Stimulated activated CD4-positive, alpha-beta T cell treated with anti-CD3 and anti-CD28 coated beads, TNF-alpha, amount 100 ng/mL, for 24 hours (primary cell): ENCODE measurements around the gene NXPE2.

ENCODE experiments used
- DNase-seq, 3 experiments: peaks; one replicate each; pipeline ENCODE4 v3.0.0-alpha.2; 2020; ENCODE audit warnings: low read depth in 3 of 3

NXPE2 gene

DNA sequence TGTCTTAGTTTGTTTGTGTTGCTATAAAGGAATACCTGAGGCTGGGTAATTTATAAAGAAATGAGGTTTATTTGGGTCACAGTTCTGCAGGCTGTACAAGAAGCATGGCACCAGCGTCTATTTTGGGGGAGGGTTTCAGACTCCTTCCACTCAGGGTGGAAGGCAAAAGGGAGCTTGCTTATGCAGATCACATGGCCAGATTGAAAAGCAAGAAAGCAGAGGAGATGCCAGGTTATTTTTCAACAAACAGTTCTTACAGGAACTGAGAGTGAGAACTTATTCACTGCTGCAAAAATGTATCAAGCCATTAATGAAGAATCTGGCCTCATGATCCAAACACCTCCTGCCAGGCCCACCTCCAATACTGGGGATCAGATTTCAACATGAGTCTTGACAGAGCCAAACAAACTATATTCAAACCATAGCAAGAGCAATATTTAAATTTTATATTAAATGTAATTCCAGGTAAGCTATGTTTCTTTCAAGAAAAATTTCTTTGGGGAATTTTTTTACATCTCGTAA lies 66.9 kb downstream of the NXPE2 start:
- no peak for DNase-seq

- DNase-seq: no peak
These were observed 67.7 kb downstream of the NXPE2 start for GRCh38 chr11:114746013-114746412.
